ENCODE measurements around the gene FYCO1. TPM values are rescaled to one million over a fixed set of nuclear protein-coding genes. Genes with fewer than 3 reads are reported as not detected.

Gene FYCO1
- total RNA-seq, 1 experiment from 2014 or later, result 5.4 TPM

DNA sequence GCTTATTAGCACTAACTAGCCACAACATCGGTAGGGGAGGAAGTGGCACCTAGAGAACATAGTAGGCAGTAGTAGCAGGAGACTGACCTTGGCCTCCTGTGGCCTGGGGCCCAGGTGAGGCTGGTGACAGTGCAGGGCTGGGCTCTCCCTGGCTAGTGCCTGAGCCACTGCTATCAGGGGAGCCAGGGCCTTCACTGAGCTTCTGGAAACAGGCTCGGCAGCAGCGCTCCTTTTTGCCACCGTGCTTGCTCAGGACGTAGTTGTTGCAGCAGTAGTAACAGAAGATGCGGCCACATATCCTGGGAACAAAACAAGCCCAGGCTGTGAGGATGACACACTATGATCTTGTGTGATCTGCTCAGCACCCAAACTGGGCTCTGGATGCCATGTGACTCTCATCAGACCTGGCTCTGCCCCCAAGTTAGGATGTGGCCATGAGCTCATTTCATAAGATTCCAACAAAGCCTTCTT lies 37.3 kb downstream of the FYCO1 start:
- H3K36me3 ChIP-seq, result peaks cover 32% of the 10 kb centered on the region
- H3K27me3 ChIP-seq (replicated peaks), result no peaks in the 10 kb centered on the region
- H3K27ac ChIP-seq, result no peak overlapping the region
- H3K9me3 ChIP-seq (replicated peaks), result no peaks in the 10 kb centered on the region
- H3K4me3 ChIP-seq, result no peak overlapping the region
- no peak for DNase-seq (ENCODE audit: low read depth in 1 of 2, low spot score in 2 of 2)
- H3K4me1 ChIP-seq (replicated peaks), result peaks cover 3% of the 10 kb centered on the region; the same call in 1 of the 2 replicates

DNA sequence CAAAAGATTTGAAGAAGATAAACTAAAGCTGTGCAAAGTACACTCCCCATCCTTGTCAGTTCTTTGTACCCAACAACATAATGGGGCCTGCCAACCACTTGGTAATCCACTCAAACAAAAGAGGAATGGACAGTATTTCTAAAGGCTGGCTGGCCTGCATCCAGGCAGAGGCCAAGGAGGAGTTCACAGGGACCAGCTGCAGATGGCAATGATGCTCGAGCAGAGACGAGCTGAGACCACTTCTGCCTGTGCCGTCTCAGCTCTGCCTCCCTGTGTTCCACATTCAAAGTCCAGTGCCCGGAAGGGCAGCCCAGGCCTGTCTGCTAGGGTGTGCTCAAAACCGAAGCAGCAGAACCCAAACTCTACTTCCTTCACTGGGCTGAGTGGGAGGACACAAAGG lies 38.0 kb downstream of the FYCO1 start:
- DNase-seq (ENCODE audit: low read depth in 1 of 2, low spot score in 2 of 2), result no peak
- H3K36me3 ChIP-seq, result peaks cover 30% of the 10 kb centered on the region
- no peaks in the 10 kb centered on the region for H3K9me3 ChIP-seq (replicated peaks)
- no peaks in the 10 kb centered on the region for H3K27me3 ChIP-seq (replicated peaks)
- H3K4me3 ChIP-seq, result no peak overlapping the region
- H3K4me1 ChIP-seq (replicated peaks), result peaks cover 3% of the 10 kb centered on the region; the same call in 1 of the 2 replicates
- no peak overlapping the region for H3K27ac ChIP-seq

DNA sequence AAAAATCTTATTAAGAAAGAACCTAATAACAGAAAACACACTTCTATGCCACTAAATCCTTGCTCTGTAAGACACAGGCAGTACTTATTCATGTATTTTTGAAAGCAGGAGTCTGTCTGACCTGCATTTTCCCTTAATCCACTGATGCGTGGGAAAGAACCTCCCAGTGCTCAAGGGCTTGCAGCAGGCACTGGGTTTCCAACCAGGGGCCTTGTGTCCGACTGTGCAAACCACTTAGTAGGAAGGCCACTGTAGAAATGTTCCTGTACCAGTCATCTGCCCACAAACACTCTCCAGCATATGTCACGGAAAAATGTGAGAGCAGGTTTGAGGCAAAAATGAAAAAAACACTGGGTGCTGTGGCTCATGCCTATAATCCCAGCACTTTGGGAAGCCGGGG lies 39.9 kb downstream of the FYCO1 start:
- Histone ChIP-seq H3K4me1 (replicated peaks) (peaks cover 3% of the 10 kb centered on the region; the same call in 1 of the 2 replicates), H3K27me3 (replicated peaks) (no peaks in the 10 kb centered on the region), H3K9me3 (replicated peaks) (no peaks in the 10 kb centered on the region), H3K36me3 (peaks cover 31% of the 10 kb centered on the region), H3K4me3 (no peak overlapping the region), H3K27ac (no peak overlapping the region)
- no peak for DNase-seq (ENCODE audit: low read depth in 1 of 2, low spot score in 2 of 2)

DNA sequence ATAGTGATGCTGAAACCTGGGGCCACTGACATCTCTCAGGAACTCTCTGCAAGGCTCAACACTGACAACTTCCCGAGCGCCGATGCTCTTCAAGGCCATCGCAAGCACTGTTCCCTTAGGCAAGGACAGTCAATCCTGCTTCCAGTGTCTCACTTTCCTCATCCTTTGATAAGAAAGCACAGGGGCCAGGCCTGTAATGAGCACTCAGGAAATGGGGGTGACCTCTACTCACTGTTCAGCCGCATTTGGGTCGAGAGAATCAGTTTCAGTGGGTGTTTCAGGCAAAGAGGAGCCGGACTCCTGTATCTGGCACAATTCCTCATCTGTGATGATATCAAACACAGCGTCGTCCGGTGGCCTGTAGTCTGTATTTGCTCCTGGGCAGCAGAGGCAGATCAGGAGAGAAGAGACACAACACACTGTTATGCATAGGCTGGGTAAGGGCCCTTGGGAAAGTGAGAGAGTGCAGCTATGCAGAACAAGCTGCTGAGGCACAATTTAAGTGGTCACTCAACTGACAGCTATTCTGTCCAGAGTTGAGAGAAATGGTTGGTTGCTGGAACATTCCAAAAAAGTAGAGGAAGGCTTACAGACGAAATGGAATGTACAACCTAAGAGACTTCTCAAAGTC lies 40.5 kb downstream of the FYCO1 start:
- peaks cover 28% of the 10 kb centered on the region for H3K36me3 ChIP-seq
- H3K9me3 ChIP-seq (replicated peaks), result no peaks in the 10 kb centered on the region
- DNase-seq (ENCODE audit: low read depth in 1 of 2, low spot score in 2 of 2), result no peak

DNA sequence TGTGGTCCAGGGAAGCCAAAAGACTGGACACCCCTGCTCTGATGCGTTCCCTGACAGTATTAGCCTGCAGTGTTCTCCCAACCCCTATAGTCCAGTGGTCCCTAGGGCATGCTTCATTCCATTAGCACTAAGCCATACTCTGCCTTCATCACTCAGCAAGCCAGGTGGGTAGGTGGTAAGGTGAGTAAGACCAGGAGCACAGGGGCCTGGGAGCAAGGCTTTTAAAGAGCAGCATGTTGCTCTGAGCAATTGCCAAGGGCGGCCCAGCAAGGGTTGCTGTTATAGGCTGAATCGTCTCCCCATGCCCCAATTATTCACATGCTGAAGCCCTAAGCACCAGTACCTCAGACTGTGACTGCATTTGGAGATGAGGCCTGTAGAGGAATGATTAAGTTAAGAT lies 41.3 kb downstream of the FYCO1 start:
- Histone ChIP-seq H3K36me3 (peaks cover 23% of the 10 kb centered on the region), H3K4me1 (replicated peaks) (peaks cover 3% of the 10 kb centered on the region), H3K27ac (no peak overlapping the region), H3K4me3 (no peak overlapping the region), H3K27me3 (replicated peaks) (no peaks in the 10 kb centered on the region), H3K9me3 (replicated peaks) (no peaks in the 10 kb centered on the region)
- no peak for DNase-seq (ENCODE audit: low read depth in 1 of 2, low spot score in 2 of 2)

More for the DNA sequence above, 40.5 kb downstream of the FYCO1 start:
- Histone ChIP-seq H3K27me3 (replicated peaks) (no peaks in the 10 kb centered on the region), H3K4me3 (no peak overlapping the region), H3K4me1 (replicated peaks) (peaks cover 3% of the 10 kb centered on the region; the same call in 1 of the 2 replicates), H3K27ac (no peak overlapping the region)

DNA sequence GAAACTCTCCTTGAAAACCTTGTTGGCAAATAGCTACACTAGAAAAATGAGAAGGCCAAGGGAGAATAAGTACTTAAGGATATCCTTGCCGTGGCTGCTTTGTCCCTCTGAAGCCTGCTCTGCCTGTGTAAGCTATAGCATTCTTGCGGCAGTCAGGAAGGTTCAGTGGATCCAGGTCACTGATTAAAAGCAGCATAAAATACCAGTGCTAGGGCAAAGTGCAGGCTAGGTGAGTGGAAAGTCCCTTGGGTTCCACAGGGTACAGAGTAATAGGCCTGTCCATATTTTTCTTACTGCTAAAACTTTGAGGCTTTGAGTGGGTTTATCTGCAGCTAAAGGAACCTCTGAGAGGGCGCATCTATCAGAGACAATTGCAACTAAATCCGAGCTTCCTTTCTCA lies 42.1 kb downstream of the FYCO1 start:
- Histone ChIP-seq H3K4me1 (replicated peaks) (peaks cover 11% of the 10 kb centered on the region), H3K9me3 (replicated peaks) (no peaks in the 10 kb centered on the region), H3K27me3 (replicated peaks) (no peaks in the 10 kb centered on the region), H3K27ac (no peak overlapping the region), H3K36me3 (peaks cover 18% of the 10 kb centered on the region), H3K4me3 (no peak overlapping the region)
- DNase-seq (ENCODE audit: low read depth in 1 of 2, low spot score in 2 of 2), result no peak

DNA sequence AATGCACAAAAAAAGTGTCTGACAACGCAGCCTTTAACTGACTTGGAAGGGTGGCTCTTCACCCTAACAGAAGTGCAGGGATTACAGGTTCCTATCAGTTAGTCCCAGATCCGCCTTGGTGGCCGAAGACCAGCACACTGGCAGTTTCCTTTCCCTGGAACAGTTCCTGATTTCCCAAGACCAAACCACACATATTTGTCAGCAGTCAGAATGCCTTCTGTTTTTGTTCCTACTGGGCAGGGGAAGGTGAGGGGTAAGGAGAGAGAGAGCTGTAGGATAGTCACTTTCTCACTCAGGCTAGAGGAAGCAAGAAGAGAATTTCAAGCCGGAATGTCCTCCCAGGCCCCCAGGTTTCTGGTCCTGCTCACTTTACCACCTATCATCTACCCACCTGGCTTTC lies 43.2 kb downstream of the FYCO1 start:
- no peaks in the 10 kb centered on the region for H3K9me3 ChIP-seq (replicated peaks)
- no peaks in the 10 kb centered on the region for H3K27me3 ChIP-seq (replicated peaks)
- H3K27ac ChIP-seq, result no peak overlapping the region
- H3K4me3 ChIP-seq, result no peak overlapping the region
- peaks cover 18% of the 10 kb centered on the region for H3K36me3 ChIP-seq
- DNase-seq (ENCODE audit: low read depth in 1 of 2, low spot score in 2 of 2), result no peak
- H3K4me1 ChIP-seq (replicated peaks), result peaks cover 22% of the 10 kb centered on the region

DNA sequence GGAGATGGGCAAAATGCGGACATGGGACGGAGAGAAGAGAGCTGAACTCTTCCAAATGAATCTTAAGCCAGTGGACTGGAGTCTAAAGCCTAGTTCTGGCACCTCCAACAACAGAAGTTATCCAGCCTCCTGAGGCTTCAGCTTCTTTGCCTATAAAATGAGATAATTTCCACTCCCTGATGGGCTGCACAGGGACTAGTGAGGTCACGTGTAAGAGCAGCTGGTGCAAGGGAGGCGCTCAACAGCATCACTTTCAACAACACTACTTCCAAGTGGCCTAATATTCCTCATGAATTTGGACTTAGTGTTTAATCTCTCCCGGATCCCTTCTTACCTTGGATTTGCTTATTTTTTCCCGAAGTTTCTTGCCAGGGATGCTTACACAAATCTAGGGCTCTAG lies 43.7 kb downstream of the FYCO1 start:
- DNase-seq (ENCODE audit: low read depth in 1 of 2, low spot score in 2 of 2), result no peak
- H3K27me3 ChIP-seq (replicated peaks), result no peaks in the 10 kb centered on the region

DNA sequence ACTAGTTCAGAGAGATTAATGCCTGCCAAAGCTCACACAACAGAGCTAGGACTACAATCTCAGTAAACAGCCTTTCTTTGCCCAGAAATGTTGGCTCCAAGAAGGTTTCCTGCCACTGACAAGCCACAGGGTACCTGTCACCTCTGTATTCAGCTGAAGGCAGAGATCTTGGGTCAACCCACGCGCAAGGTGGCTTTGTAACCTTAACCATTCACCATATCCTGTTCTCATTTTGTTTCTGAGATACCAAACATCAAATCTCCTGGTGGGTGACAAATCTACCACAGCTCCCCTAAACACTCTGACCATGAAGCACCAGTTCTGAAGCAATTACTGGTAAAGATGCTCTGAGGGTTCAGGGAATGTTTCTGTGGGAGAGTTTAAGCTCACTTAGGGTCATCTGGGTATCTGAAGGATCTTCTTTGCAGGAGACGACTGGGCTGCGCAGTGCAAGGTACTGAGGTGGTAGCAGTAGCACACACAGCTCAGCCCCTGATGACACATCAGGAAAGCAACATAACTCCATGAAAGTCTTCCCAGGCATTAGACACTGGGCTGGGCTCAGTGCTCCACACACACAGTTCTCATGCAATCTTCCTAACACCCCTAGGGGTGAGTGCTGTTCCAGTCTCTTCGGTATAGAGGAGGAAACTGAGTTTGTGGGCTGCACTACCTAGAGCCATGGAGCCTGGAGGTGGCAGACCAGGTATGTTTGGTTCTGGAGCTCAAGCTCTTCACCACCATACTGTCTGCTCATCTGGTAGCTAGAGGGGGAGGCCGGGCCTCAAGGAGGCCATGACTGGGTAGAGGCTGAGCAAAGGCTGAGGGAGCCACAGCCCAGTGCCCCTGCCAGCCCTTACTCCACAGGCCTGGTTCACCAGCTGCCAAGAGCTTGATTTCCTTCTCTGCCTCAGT lies 44.7 kb downstream of the FYCO1 start:
- Histone ChIP-seq H3K27ac (no peak overlapping the region), H3K4me1 (replicated peaks) (peaks cover 36% of the 10 kb centered on the region), H3K9me3 (replicated peaks) (no peaks in the 10 kb centered on the region; the same call in 1 of the 2 replicates), H3K4me3 (no peak overlapping the region), H3K27me3 (replicated peaks) (no peaks in the 10 kb centered on the region), H3K36me3 (peaks cover 28% of the 10 kb centered on the region)
- DNase-seq (ENCODE audit: low read depth in 1 of 2, low spot score in 2 of 2), result no peak

More for the DNA sequence above, 43.7 kb downstream of the FYCO1 start:
- no peaks in the 10 kb centered on the region; the same call in 1 of the 2 replicates for H3K9me3 ChIP-seq (replicated peaks)
- H3K27ac ChIP-seq, result no peak overlapping the region
- H3K4me1 ChIP-seq (replicated peaks), result peaks cover 27% of the 10 kb centered on the region
- H3K36me3 ChIP-seq, result peaks cover 21% of the 10 kb centered on the region
- no peak overlapping the region for H3K4me3 ChIP-seq

DNA sequence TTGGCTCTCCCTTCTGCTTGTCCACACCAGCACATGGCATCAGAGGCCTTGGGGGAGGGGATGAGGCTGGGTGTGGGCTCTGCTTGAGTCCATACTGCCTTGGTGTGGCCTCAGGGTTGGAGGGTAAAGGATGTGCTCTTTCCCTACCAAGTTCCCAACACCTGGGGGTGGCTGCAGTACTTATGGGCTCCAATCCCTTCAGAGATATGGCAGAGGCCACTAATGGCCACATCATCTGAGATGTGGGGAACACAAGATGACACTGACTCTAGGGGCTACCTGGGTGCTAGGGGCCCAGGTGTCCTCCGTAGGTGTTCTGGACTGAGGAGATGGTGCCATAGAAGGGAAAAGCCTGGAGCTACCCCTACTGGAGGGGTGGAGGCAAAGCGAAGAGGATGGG lies 45.5 kb downstream of the FYCO1 start:
- no peak for DNase-seq (ENCODE audit: low read depth in 1 of 2, low spot score in 2 of 2)
- Histone ChIP-seq H3K9me3 (replicated peaks) (no peaks in the 10 kb centered on the region; the same call in 1 of the 2 replicates), H3K36me3 (peaks cover 28% of the 10 kb centered on the region), H3K4me1 (replicated peaks) (peaks cover 36% of the 10 kb centered on the region), H3K27me3 (replicated peaks) (no peaks in the 10 kb centered on the region), H3K27ac (no peak overlapping the region), H3K4me3 (no peak overlapping the region)

DNA sequence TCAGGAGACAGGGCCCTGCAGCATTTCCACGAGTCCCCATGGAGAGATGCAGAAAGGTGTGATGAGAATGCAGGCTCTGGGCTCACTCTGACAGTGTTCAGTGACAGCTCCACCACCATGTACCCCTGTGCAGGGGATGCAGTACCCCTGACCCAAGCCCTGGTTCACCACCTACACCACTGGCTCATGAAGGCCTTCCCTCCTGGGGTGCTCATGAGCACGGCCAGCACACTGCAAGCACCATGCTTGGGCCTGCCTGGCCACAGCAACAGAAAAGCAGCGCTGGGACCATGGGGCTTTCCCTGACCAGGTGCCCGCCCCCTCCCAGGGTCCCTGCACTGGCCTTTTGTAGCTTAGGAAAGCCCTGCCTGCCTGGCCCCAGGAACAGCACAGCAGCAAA lies 46.2 kb downstream of the FYCO1 start:
- H3K9me3 ChIP-seq (replicated peaks), result no peaks in the 10 kb centered on the region; the same call in 1 of the 2 replicates
- H3K4me1 ChIP-seq (replicated peaks), result peaks cover 36% of the 10 kb centered on the region
- H3K36me3 ChIP-seq, result peaks cover 26% of the 10 kb centered on the region
- H3K4me3 ChIP-seq, result no peak overlapping the region
- DNase-seq (ENCODE audit: low read depth in 1 of 2, low spot score in 2 of 2), result no peak
- H3K27ac ChIP-seq, result no peak overlapping the region
- no peaks in the 10 kb centered on the region for H3K27me3 ChIP-seq (replicated peaks)

DNA sequence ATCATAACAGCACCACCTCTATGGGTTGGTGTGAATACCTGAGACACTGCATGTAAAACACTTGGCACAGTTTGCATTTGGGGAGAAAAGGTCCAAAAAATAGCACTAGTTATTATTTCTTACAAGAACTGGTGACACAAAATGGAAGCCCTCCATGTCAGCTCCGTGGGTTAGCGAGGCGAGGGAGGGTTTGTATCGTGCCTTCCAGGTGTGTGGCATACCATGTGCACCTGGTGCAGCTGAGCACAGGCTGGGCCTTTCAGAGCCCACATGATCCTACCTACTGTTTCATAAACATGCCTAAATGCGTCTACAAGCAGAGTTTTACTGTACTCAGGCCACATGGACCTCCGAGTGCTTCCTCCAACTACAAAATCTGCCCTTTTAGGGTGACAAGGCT lies 46.7 kb downstream of the FYCO1 start:
- Histone ChIP-seq H3K36me3 (peaks cover 23% of the 10 kb centered on the region), H3K9me3 (replicated peaks) (no peaks in the 10 kb centered on the region; the same call in 1 of the 2 replicates), H3K27me3 (replicated peaks) (no peaks in the 10 kb centered on the region), H3K4me1 (replicated peaks) (peaks cover 33% of the 10 kb centered on the region), H3K4me3 (no peak overlapping the region), H3K27ac (no peak overlapping the region; the same call in 1 of the 2 replicates)
- no peak for DNase-seq (ENCODE audit: low read depth in 1 of 2, low spot score in 2 of 2)

DNA sequence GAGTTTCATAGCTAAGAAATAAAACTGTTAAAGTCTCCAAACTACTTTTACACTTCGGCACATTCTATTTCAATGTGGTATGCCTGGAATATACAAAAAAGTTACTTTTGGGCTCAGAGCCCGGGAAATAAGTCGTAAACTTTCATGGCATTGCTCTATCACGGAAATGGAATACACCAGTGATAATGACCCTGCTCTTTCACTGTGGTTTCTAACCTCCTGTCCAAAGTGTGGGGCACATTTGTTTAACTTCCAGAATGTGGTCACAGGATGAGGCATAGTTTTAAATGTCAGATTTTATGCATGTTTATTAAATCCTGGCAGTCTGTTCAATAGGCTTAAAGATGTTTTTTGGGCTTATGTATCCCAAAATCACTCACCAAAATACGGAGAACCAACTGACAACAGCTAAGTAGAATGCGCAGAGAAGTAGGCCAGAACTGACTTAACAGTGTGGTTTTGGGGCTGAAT lies 47.3 kb downstream of the FYCO1 start:
- DNase-seq (ENCODE audit: low read depth in 1 of 2, low spot score in 2 of 2), result peak in 1 of 2 experiments; percentile 74
- H3K27me3 ChIP-seq (replicated peaks), result no peaks in the 10 kb centered on the region
- H3K27ac ChIP-seq, result peak overlapping the region; percentile 80
- H3K36me3 ChIP-seq, result peaks cover 23% of the 10 kb centered on the region
- no peaks in the 10 kb centered on the region; the same call in 1 of the 2 replicates for H3K9me3 ChIP-seq (replicated peaks)
- peaks cover 36% of the 10 kb centered on the region for H3K4me1 ChIP-seq (replicated peaks)
- no peak overlapping the region for H3K4me3 ChIP-seq

DNA sequence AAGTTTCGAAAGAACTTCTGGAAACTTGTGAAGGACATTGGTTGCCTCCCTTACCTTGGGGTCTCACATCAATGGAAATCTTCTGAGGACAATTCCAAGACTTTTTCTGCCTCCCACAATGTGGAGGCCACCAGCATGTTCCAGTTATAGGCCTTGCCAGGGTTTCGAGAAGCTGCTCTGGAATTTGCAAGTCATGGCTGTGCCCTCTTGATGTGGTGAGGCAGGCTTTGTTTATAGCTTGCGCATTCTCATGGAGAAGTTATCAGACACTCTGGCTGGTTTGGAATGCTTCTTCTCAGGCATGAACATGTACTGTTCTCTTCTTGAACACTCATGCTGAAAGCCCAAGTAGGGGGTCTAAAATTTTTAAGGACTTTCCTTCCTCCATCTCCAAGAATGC lies 48.3 kb downstream of the FYCO1 start:
- H3K36me3 ChIP-seq, result peaks cover 23% of the 10 kb centered on the region
- no peak overlapping the region for H3K4me3 ChIP-seq
- peaks cover 37% of the 10 kb centered on the region for H3K4me1 ChIP-seq (replicated peaks)
- H3K27me3 ChIP-seq (replicated peaks), result no peaks in the 10 kb centered on the region
- DNase-seq (ENCODE audit: low read depth in 1 of 2, low spot score in 2 of 2), result peak; percentile 67 to 73
- H3K27ac ChIP-seq, result peak overlapping the region; percentile 80
- H3K9me3 ChIP-seq (replicated peaks), result no peaks in the 10 kb centered on the region; the same call in 1 of the 2 replicates

All from SJSA1 (cell line).